Esophagus squamous epithelium (tissue), 5 donors: Measurements from ENCODE around the gene ETFB. TPM values are rescaled to one million over a fixed set of nuclear protein-coding genes. Genes with fewer than 3 reads are reported as not detected.

Experiments used
- DNase-seq: peaks from one replicate; lab custom pipeline; 2025; lab: John Stamatoyannopoulos, UW
- H3K27ac ChIP-seq, 4 donors: fragments of 200-600 bp; sonication (generic); one replicate each; pipeline ENCODE4 v1.5.1; 2016 to 2019; ENCODE audit warnings: mild to moderate bottlenecking in 1 of 4
- H3K27me3 ChIP-seq, 4 donors: fragments of 200-600 bp; sonication (generic); 1 replicate in 3 of 4; 2 replicates in 1 of 4; pipeline versions ENCODE4 v1.5.1 to v1.6.0; 2017 to 2021; ENCODE audit warnings: antibody characterized with exemption in 1 of 4
- H3K36me3 ChIP-seq, 3 donors: fragments of 200-600 bp; sonication (generic); one replicate each; pipeline ENCODE4 v1.5.1; 2016 to 2019
- H3K4me1 ChIP-seq, 3 donors: fragments of 200-600 bp; sonication (generic); one replicate each; pipeline ENCODE4 v1.5.1; 2017 to 2019
- H3K4me3 ChIP-seq, 4 donors: fragments of 200-600 bp; sonication (generic); 1 replicate in 3 of 4; 2 replicates in 1 of 4; pipeline ENCODE4 v1.5.1; 2016 to 2019; ENCODE audit warnings: mild to moderate bottlenecking in 2 of 4, moderate library complexity in 1 of 4
- H3K9me3 ChIP-seq, 3 donors: fragments of 200-600 bp; sonication (generic); one replicate each; pipeline ENCODE4 v1.5.1; 2016 to 2019
- POLR2A ChIP-seq, 4 donors: fragments of 450-650 bp; IDR thresholded peaks; one replicate each; pipeline ENCODE4 v1.6.1; 2017; ENCODE audit warnings: antibody characterized with exemption in 4 of 4, mild to moderate bottlenecking in 4 of 4, moderate library complexity in 3 of 4
- WGBS, 2 donors: methylation state at CpG; one replicate each; pipeline ENCODE4 v1.1.5; 2018; 5-methylcytosine and 5-hydroxymethylcytosine counted together
- intact Hi-C: fragments of 100-400 bp; cut with DNase I; formaldehyde crosslinking; loops from one replicate; pipeline ENCODE4 v1.15.0; 2022
- total RNA-seq, 4 donors: library from RNA; depleted of rRNA; stranded (reverse); fragments of >200 nt; gene quantifications; one replicate each; pipeline ENCODE4 v1.1.0, GENCODE V29; 2016
- TF ChIP-seq, protein P1 (sequence below), 6 experiments: fragments of 450-650 bp in 4 of 6; fragments of 200-600 bp in 2 of 6; sonication (generic) in 2 of 6; IDR thresholded peaks; one replicate each; pipeline ENCODE4 v1.5.1; 2016 to 2019; ENCODE audit warnings: antibody characterized with exemption in 6 of 6, mild to moderate bottlenecking in 4 of 6, moderate library complexity in 4 of 6
- donor health status: DM: yes; HTN: yes; CAD: no.

The ETFB gene
- total RNA-seq, 4 donors from 2014 or later, result 104 to 215 (median 157) TPM

DNA sequence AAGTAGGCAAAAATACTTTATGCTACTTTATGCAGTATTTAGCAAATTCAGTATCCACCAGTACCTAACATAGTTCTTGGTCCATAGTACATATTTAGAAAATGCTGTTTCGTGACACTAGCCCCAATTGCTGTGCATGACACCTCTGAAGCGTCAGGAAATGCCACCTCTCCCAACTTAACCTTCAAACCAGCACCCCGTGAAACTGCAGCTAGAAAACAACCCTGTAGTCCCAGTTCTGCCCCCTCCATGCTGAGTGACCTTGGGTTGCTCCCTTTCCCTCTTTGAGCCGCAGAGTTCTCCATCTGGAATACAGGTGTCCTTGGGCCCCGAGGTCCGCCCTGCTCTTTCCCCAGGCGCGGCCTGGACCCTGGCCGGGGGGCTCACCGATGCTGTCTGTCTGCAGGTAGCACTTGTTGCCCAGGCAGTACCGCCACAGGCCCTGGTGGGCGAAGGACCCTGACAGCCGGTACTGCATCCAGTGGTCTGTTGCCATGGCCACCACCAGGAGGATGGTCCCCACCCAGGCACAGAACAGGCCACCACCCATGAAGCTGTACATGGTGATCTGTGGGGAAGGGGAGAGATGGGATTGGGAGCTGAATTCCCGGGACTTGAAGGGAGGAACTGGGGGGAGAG, 20.8 kb upstream of the ETFB start:
- WGBS, 2 donors, result 84 to 90% methylated on average over 7 to 12 of the region's 14 CpGs
- intact Hi-C loops, result no loop called here
- no peak for DNase-seq
- no peaks in the 10 kb centered on the region for H3K36me3 ChIP-seq
- no peak for TF ChIP-seq POLR2A (IDR thresholded peaks at IDR 0.05)
- TF ChIP-seq, protein P1, sequence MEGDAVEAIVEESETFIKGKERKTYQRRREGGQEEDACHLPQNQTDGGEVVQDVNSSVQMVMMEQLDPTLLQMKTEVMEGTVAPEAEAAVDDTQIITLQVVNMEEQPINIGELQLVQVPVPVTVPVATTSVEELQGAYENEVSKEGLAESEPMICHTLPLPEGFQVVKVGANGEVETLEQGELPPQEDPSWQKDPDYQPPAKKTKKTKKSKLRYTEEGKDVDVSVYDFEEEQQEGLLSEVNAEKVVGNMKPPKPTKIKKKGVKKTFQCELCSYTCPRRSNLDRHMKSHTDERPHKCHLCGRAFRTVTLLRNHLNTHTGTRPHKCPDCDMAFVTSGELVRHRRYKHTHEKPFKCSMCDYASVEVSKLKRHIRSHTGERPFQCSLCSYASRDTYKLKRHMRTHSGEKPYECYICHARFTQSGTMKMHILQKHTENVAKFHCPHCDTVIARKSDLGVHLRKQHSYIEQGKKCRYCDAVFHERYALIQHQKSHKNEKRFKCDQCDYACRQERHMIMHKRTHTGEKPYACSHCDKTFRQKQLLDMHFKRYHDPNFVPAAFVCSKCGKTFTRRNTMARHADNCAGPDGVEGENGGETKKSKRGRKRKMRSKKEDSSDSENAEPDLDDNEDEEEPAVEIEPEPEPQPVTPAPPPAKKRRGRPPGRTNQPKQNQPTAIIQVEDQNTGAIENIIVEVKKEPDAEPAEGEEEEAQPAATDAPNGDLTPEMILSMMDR (IDR thresholded peaks at IDR 0.05), result no peak
- no peak overlapping the region for H3K4me3 ChIP-seq
- peaks cover 0 to 9% (median 0%) of the 10 kb centered on the region in 3 donors for H3K4me1 ChIP-seq
- H3K27ac ChIP-seq, result no peak overlapping the region
- no peaks in the 10 kb centered on the region for H3K9me3 ChIP-seq
- H3K27me3 ChIP-seq, result no peaks in the 10 kb centered on the region

DNA sequence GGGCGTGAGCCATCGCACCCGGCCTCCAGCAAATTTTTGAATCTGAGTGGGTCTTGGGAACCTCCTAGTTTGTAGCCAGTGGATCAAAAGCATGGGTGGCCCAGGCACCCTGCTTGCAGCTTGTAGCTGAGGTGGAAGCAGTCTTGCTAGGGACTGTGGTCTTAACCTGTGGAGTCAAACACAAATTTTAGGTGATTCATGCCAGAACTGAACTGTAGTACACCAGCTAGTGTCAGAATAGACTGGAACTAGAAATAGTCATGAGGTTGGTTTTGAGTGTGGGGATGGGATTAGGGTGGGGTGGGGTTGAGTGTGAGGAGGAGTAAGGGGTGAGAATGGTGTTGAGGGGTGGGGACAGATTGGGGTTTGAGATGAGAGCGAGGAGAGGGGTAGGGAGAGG, 15.8 kb upstream of the ETFB start:
- 88 to 95% methylated on average over 1 to 4 of the region's 4 CpGs for WGBS, 2 donors
- DNase-seq, result no peak
- Histone ChIP-seq H3K9me3 (no peaks in the 10 kb centered on the region), H3K4me1 (peaks cover 0 to 7% (median 0%) of the 10 kb centered on the region in 3 donors), H3K27ac (no peak overlapping the region), H3K27me3 (no peaks in the 10 kb centered on the region), H3K4me3 (no peak overlapping the region), H3K36me3 (no peaks in the 10 kb centered on the region)
- intact Hi-C loops, result no loop called here
- no peak for TF ChIP-seq POLR2A (IDR thresholded peaks at IDR 0.05)
- TF ChIP-seq, protein P1 (IDR thresholded peaks at IDR 0.05), result no peak

DNA sequence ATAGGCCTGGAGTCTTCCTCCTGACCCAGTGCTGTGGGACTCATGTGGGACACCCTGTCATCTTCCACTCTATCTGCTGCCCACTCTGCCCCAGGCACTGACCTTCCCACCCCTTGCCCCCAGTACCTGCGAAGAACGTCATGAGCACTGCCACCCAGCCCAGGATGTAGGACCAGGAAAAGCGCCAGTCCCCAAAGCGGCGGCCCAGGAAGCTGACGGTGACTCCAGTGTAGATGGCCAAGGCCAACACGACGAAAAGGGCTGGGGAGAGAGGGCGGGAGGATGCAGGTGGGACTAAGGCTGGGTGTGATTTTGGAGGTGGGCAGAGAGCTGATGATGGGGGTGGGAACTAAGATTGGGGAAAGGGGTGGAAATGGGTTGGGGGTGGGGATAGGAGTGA, 14.2 kb upstream of the ETFB start:
- 75 to 98% methylated on average over 3 to 6 of the region's 9 CpGs for WGBS, 2 donors
- H3K27me3 ChIP-seq, result no peaks in the 10 kb centered on the region
- TF ChIP-seq, protein P1 (IDR thresholded peaks at IDR 0.05), result no peak
- no peak for TF ChIP-seq POLR2A (IDR thresholded peaks at IDR 0.05)
- intact Hi-C loops, result no loop called here
- H3K27ac ChIP-seq, result no peak overlapping the region
- no peak overlapping the region for H3K4me3 ChIP-seq
- no peak for DNase-seq
- H3K4me1 ChIP-seq, result peaks cover 0 to 7% (median 0%) of the 10 kb centered on the region in 3 donors
- no peaks in the 10 kb centered on the region for H3K9me3 ChIP-seq
- no peaks in the 10 kb centered on the region for H3K36me3 ChIP-seq

DNA sequence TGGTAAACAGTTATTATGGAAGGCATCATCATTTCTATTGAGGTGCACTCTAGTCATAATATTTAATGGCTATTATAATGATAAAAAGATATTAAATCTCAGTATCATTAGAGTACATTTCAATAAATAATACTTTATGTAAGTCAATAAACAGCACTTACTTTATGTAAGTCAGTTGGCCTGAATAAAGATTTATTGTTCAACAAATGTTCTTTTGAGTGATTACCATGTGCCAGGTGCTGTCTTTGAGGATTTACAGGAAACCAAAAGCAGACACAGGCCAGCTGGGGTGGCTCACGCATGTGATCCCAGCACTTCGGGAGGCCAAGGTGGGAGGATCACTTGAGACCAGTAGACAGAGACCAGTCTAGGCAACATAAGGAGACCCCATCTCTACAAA, 11.2 kb upstream of the ETFB start:
- intact Hi-C loops, result no loop called here
- Histone ChIP-seq H3K9me3 (no peaks in the 10 kb centered on the region), H3K27me3 (no peaks in the 10 kb centered on the region), H3K4me3 (no peak overlapping the region), H3K36me3 (no peaks in the 10 kb centered on the region), H3K27ac (no peak overlapping the region), H3K4me1 (peaks cover 0 to 7% (median 0%) of the 10 kb centered on the region in 3 donors)
- no peak for DNase-seq
- WGBS, 2 donors, result 70 to 100% methylated on average over 2 of the region's 2 CpGs
- TF ChIP-seq POLR2A (IDR thresholded peaks at IDR 0.05), result no peak

DNA sequence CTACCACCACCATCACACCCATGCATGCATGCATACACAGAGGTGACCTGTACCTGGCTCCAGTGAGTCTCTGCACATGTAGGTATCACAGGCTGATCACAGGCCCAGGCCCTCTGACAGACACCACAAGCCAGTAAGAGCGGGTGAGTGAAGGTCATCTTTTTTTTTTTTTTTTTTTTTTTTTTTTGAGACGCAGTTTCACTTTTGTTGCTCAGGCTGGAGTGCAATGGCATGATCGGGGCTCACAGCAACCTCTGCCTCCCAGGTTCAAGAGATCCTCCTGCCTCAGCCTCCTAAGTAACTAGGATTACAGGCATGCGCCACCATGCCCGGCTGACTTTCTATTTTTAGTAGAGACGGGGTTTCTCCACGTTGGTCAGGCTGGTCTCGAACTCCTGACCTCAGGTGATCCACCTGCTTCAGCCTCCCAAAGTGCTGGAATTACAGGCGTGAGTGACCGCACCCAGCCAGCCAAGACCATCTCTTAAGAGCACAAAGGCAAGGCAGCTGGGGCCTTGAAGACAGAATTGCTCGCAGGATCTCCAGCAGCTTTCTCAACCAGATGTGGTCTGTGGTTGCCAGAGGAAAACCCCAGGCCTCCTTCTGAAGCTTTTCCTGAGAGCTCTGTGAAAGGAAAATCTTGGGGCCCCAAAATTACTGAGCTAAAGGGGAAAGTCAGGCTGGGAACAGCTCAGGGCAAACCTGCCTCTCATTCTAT, 9.5 kb upstream of the ETFB start:
- TF ChIP-seq POLR2A (IDR thresholded peaks at IDR 0.05), result no peak
- TF ChIP-seq, protein P1 (IDR thresholded peaks at IDR 0.05), result no peak
- WGBS, 2 donors, result 67 to 87% methylated on average over 3 to 4 of the region's 11 CpGs
- H3K4me1 ChIP-seq, result peaks cover 0 to 2% (median 0%) of the 10 kb centered on the region in 3 donors
- H3K4me3 ChIP-seq, result no peak overlapping the region
- H3K27me3 ChIP-seq, result no peaks in the 10 kb centered on the region
- intact Hi-C loops, result no loop called here
- DNase-seq, result no peak
- no peaks in the 10 kb centered on the region for H3K36me3 ChIP-seq
- H3K27ac ChIP-seq, result no peak overlapping the region
- H3K9me3 ChIP-seq, result no peaks in the 10 kb centered on the region
